Retinal pigment epithelial cell (primary cell): ENCODE measurements around the gene OPA1.
A peak's percentile ranks its signal among the peaks of the same experiment; 100 is the strongest.

Source experiments
- DNase-seq: peaks from one replicate; pipeline ENCODE4 v3.0.0-alpha.2; 2010; ENCODE audit warnings: low read depth
- H3K4me3 ChIP-seq: 2 replicates; pipeline ENCODE4 v1.5.1; 2011; ENCODE audit warnings: mild to moderate bottlenecking, low read length, control low read depth, moderate library complexity
- TF ChIP-seq, protein P1 (sequence below): conservative IDR thresholded peaks from 2 replicates; pipeline ENCODE4 v1.5.1; 2011; ENCODE audit warnings: low read depth, low read length, control low read depth, inconsistent platforms

Gene OPA1

DNA sequence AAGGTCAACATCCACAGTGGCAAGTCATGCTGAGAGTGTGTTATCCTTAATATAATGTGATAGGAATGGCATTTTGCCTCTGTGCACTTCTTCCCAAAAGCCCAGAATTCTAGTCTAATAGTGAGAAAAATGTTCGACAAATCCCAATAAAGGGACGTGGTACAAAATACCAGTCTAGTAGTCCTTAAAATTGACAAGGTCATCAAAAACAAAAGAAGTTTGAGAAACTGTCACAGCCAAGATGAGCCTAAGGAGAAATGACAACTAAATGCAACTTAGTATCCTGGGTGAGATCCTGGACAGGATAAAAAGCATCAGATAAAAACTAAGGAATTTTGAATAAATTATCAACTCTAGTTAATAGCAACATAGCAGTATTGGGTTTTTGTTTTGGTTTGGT lies 23.9 kb upstream of the OPA1 start:
- no peak for DNase-seq
- no peak overlapping the region for H3K4me3 ChIP-seq
- TF ChIP-seq, protein P1, sequence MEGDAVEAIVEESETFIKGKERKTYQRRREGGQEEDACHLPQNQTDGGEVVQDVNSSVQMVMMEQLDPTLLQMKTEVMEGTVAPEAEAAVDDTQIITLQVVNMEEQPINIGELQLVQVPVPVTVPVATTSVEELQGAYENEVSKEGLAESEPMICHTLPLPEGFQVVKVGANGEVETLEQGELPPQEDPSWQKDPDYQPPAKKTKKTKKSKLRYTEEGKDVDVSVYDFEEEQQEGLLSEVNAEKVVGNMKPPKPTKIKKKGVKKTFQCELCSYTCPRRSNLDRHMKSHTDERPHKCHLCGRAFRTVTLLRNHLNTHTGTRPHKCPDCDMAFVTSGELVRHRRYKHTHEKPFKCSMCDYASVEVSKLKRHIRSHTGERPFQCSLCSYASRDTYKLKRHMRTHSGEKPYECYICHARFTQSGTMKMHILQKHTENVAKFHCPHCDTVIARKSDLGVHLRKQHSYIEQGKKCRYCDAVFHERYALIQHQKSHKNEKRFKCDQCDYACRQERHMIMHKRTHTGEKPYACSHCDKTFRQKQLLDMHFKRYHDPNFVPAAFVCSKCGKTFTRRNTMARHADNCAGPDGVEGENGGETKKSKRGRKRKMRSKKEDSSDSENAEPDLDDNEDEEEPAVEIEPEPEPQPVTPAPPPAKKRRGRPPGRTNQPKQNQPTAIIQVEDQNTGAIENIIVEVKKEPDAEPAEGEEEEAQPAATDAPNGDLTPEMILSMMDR = no peak

DNA sequence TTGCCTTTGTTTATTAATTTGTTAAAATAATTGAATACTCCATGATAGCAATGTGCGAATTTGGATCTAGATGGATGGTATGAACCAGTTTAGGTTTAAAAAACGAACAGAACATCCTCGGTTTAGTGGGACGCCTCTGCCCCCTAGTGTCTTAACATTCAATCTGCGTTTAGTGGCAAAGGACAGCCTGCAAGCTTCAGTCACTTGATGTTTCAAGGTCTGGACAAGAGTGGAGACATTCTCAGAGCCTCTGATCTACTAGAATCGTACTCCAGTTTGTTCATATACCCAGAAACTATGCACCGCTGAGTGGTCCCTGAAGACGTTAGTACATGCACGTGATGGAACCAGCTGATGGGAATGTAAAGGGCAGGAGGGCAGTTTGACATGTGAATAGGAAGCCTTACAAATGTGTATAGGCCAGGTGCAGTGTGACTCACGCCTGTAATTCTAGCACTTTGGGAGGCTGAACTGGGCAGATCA lies 20.5 kb upstream of the OPA1 start:
- DNase-seq = no peak
- TF ChIP-seq, protein P1 = peak; percentile 84
- no peak overlapping the region for H3K4me3 ChIP-seq

DNA sequence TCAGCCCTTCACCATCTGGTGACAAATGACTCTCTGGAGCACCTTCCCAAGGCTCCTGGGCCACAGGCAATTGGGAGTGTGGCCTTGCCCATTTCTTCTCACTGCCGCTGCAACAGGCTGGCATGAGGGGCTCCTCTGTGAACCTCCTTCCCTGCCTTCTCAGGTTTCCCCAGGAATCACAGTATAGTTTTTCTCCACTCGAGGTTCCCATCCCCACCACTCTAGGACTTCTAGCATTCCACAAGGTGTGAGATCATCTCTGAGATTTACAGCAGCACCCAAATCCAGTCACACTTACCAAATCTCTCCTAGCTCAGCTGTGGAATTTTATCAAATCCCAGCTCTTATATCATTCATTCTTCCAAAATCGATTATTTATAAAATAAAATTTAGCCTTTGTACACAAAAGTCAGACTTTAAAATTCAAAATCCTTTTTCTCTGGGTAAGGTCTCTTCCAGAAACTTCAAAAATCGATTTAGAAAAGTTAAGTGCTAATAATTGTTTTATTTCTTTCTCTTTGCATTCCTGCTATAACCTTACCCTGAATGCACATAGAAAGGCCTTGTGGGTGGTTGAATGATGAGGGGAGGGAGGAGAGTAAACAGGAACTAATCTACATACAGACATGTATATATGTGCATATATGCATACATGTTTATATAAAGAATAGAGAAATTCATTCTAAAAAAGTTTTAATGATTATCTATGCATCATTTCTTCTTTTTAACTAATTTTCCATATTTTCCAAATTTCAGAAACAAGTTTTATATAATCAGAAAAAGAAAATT lies 19.4 kb upstream of the OPA1 start:
- TF ChIP-seq, protein P1 = no peak
- DNase-seq = no peak
- H3K4me3 ChIP-seq = no peak overlapping the region

GRCh38 chr3:193574488-193575070 lies 18.4 kb upstream of the OPA1 start:
- no peak overlapping the region for H3K4me3 ChIP-seq
- TF ChIP-seq, protein P1 = no peak
- DNase-seq = no peak

- DNase-seq = no peak
- TF ChIP-seq, protein P1 = no peak
- H3K4me3 ChIP-seq = no peak overlapping the region
Observed at GRCh38 chr3:193585530-193585929, 7.5 kb upstream of the OPA1 start.

DNA sequence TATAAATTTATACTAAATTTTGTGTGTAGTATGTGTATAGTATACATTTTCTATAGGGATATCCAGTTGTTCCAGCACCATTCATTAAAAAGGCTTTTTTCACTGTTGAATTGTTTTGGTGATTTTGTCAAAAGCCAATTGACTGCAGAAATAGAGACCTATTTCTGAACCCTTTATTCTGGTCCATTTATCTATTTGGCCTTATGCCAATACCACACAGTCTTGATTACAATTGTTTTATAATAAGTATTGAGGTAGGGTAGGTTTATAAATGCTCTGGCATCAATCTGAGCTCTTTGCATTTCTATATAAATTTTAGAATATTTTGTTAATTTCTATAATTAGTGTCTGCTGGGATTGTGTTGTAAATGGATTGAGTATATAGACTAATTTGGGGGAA lies 6.5 kb upstream of the OPA1 start:
- DNase-seq = no peak
- no peak overlapping the region for H3K4me3 ChIP-seq
- TF ChIP-seq, protein P1 = no peak

DNA sequence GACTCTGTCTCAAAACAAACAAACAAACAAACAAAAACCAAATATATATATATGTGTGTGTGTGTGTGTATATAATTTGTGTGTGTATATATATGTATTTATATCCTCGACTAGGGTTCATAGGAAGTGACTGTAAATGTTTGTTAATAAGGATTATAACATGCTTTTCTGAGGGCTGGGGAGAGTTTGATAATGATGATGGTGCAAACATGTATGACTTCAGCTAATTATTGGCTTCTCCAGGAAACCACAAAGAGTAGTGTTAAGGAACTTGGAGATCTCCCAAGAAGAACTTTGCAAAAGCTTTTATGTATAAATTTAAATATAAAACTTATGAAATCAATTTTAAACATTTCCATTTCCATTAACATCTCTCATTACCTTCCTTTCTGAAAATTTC lies 3.9 kb upstream of the OPA1 start:
- H3K4me3 ChIP-seq = no peak overlapping the region
- no peak for DNase-seq
- TF ChIP-seq, protein P1 = no peak
